GM23338 (cell line): ENCODE measurements around the gene EXOC4. TPM values are rescaled to one million over a fixed set of nuclear protein-coding genes. Genes with fewer than 3 reads are reported as not detected.

Experiments
- ATAC-seq: fragments of 200-7000 bp; cut with Tn5 transposase; 3 replicates; pipeline ENCODE4 v1.9.1; 2020
- DNase-seq: peaks from one replicate; pipeline ENCODE4 v3.0.0-alpha.2; 2015; ENCODE audit warnings: low spot score
- H2AFZ ChIP-seq: fragments of 200-600 bp; sonication (generic); 2 replicates; pipeline ENCODE4 v1.8.0; 2016; ENCODE audit warnings: antibody characterized with exemption, mild to moderate bottlenecking, moderate library complexity
- H3F3A ChIP-seq: fragments of 200-600 bp; sonication (generic); replicated peaks from 2 replicates; pipeline ENCODE4 v1.8.0; 2017; ENCODE audit warnings: antibody characterized with exemption, mixed run types, low read depth
- H3K27ac ChIP-seq: fragments of 200-600 bp; sonication (generic); 2 replicates; pipeline ENCODE4 v1.6.1; 2016; ENCODE audit warnings: low read depth
- H3K27me3 ChIP-seq: fragments of 200-600 bp; sonication (generic); 2 replicates; pipeline ENCODE4 v1.8.0; 2016; ENCODE audit warnings: mild to moderate bottlenecking, mixed run types, moderate library complexity; ENCODE audit not compliant: insufficient read depth
- H3K36me3 ChIP-seq: fragments of 200-600 bp; sonication (generic); 2 replicates; pipeline ENCODE4 v1.8.0; 2016; ENCODE audit warnings: mild to moderate bottlenecking; ENCODE audit not compliant: insufficient read depth
- H3K4me1 ChIP-seq: fragments of 200-600 bp; sonication (generic); 2 replicates; pipeline ENCODE4 v1.8.0; 2016; ENCODE audit warnings: mild to moderate bottlenecking, moderate library complexity; ENCODE audit not compliant: insufficient read depth
- H3K4me2 ChIP-seq: fragments of 200-600 bp; sonication (generic); 2 replicates; pipeline ENCODE4 v1.7.1; 2017; ENCODE audit warnings: mixed run types
- H3K4me3 ChIP-seq: fragments of 200-600 bp; sonication (generic); 2 replicates; pipeline ENCODE4 v1.6.1; 2016; ENCODE audit warnings: mixed run types
- H3K79me2 ChIP-seq: fragments of 200-600 bp; sonication (generic); replicated peaks from 2 replicates; pipeline ENCODE4 v1.8.0; 2017; ENCODE audit warnings: mild to moderate bottlenecking; ENCODE audit not compliant: insufficient read depth
- H3K9me2 ChIP-seq: fragments of 200-600 bp; sonication (generic); 2 replicates; pipeline ENCODE4 v1.8.0; 2017; ENCODE audit not compliant: insufficient read depth
- H4K20me1 ChIP-seq: fragments of 200-600 bp; sonication (generic); replicated peaks from 2 replicates; pipeline ENCODE4 v1.8.0; 2017; ENCODE audit warnings: mild to moderate bottlenecking; ENCODE audit not compliant: insufficient read depth
- H3K27ac Mint-ChIP-seq: 2 replicates; pipeline ENCODE4 v1.8.0; 2020; ENCODE audit warnings: inconsistent platforms, mild to moderate bottlenecking, moderate library complexity, mixed read lengths
- H3K27me3 Mint-ChIP-seq: 3 replicates; pipeline ENCODE4 v1.8.0; 2022; ENCODE audit warnings: low read depth, mild to moderate bottlenecking, moderate library complexity, mixed read lengths, inconsistent platforms; ENCODE audit not compliant: insufficient read depth, poor library complexity
- H3K36me3 Mint-ChIP-seq: 3 replicates; pipeline ENCODE4 v1.8.0; 2021; ENCODE audit warnings: low read depth, mild to moderate bottlenecking, inconsistent platforms, moderate library complexity, mixed read lengths
- H3K4me1 Mint-ChIP-seq: 3 replicates; pipeline ENCODE4 v1.8.0; 2020; ENCODE audit warnings: mild to moderate bottlenecking, inconsistent platforms, mixed read lengths
- H3K4me3 Mint-ChIP-seq: 3 replicates; pipeline ENCODE4 v1.8.0; 2021; ENCODE audit warnings: moderate library complexity, mild to moderate bottlenecking, inconsistent platforms, mixed read lengths
- H3K9me3 Mint-ChIP-seq: 3 replicates; pipeline ENCODE4 v1.8.0; 2020; ENCODE audit warnings: moderate library complexity, mild to moderate bottlenecking, inconsistent platforms, mixed read lengths
- CREB1 ChIP-seq: fragments of 250-450 bp; sonication (Bioruptor Pico); IDR thresholded peaks from 2 replicates; pipeline ENCODE4 v1.5.0; 2020; ENCODE audit warnings: low read depth, mild to moderate bottlenecking, moderate library complexity
- ETS1 ChIP-seq: IDR thresholded peaks from 2 replicates; pipeline ENCODE4 v1.6.1; 2016; ENCODE audit warnings: antibody characterized with exemption
- EZH2 ChIP-seq: fragments of 200-600 bp; sonication (generic); IDR thresholded peaks from one replicate; pipeline ENCODE4 v1.8.0; 2017; ENCODE audit warnings: antibody characterized with exemption, mild to moderate bottlenecking, low read depth; ENCODE audit not compliant: unreplicated experiment
- EZH2phosphoT487 ChIP-seq: fragments of 200-600 bp; sonication (generic); IDR thresholded peaks from one replicate; pipeline ENCODE4 v1.8.1; 2018; ENCODE audit warnings: antibody characterized with exemption; ENCODE audit not compliant: unreplicated experiment
- JUNB ChIP-seq: IDR thresholded peaks from one replicate; pipeline ENCODE4 v1.6.1; 2016; ENCODE audit warnings: antibody characterized with exemption; ENCODE audit not compliant: unreplicated experiment
- NANOG ChIP-seq: IDR thresholded peaks from 2 replicates; pipeline ENCODE4 v1.6.1; 2016; ENCODE audit warnings: antibody characterized with exemption, borderline replicate concordance
- POLR2AphosphoS5 ChIP-seq: IDR thresholded peaks from 2 replicates; pipeline ENCODE4 v1.6.1; 2016; ENCODE audit warnings: antibody characterized with exemption, low read depth
- REST ChIP-seq: IDR thresholded peaks from one replicate; pipeline ENCODE4 v1.6.1; 2018; ENCODE audit warnings: antibody characterized with exemption; ENCODE audit not compliant: unreplicated experiment
- STAT1 ChIP-seq: IDR thresholded peaks from one replicate; pipeline ENCODE4 v1.6.1; 2016; ENCODE audit warnings: antibody characterized with exemption; ENCODE audit not compliant: unreplicated experiment
- ZNF114 ChIP-seq: fragments of 250-450 bp; sonication (Bioruptor Pico); IDR thresholded peaks from 2 replicates; pipeline ENCODE4 v1.5.0; 2020; ENCODE audit warnings: mild to moderate bottlenecking, moderate library complexity
- ZNF331 ChIP-seq: fragments of 250-450 bp; sonication (Bioruptor Pico); IDR thresholded peaks from 2 replicates; pipeline ENCODE4 v1.5.0; 2020; ENCODE audit warnings: low read depth, mild to moderate bottlenecking, moderate library complexity
- polyA plus RNA-seq: library from polyadenylated mRNA; unstranded; fragments of >200 nt; fragmentation: Nextera tagmentation; extraction: Ambion mirVana; gene quantifications from 2 replicates; pipeline ENCODE4 v1.2.1, GENCODE V29; 2016
- total RNA-seq: library from RNA; depleted of rRNA; stranded (reverse); fragments of >200 nt; shearing (Covaris generic); gene quantifications from 2 replicates; pipeline ENCODE4 v1.2.3, GENCODE V29; 2014
- TF ChIP-seq, protein P1 (sequence below), 2 experiments: fragments of 200-600 bp in 1 of 2; sonication (generic) in 1 of 2; conservative IDR thresholded peaks; 2 replicates each; pipeline versions ENCODE4 v1.5.1 to v1.6.1; 2016 to 2017; ENCODE audit warnings: antibody characterized with exemption in 2 of 2, low read depth in 2 of 2, mild to moderate bottlenecking in 2 of 2, moderate library complexity in 1 of 2
- TF ChIP-seq, protein P2 (sequence below): fragments of 250-450 bp; sonication (Bioruptor Pico); IDR thresholded peaks from 2 replicates; pipeline ENCODE4 v1.5.0; 2020; ENCODE audit warnings: mild to moderate bottlenecking, moderate library complexity

EXOC4 gene
- total and polyA plus RNA-seq, 2 experiments from 2014 or later, result 37.5 to 52.7 TPM

GRCh38 chr7:134088199-134088598 lies 835.3 kb downstream of the EXOC4 start:
- no peak overlapping the region for H3K27ac ChIP-seq
- Mint-ChIP-seq H3K36me3 (peaks cover 66% of the 10 kb centered on the region), H3K4me3 (no peak overlapping the region), H3K27me3 (no peaks in the 10 kb centered on the region), H3K27ac (no peak overlapping the region), H3K4me1 (no peaks in the 10 kb centered on the region), H3K9me3 (peaks cover 75% of the 10 kb centered on the region)
- H3K79me2 ChIP-seq, result no peaks in the 10 kb centered on the region
- no peaks in the 10 kb centered on the region for H3K4me1 ChIP-seq
- H2AFZ ChIP-seq, result no peak overlapping the region
- no peak overlapping the region for H3K4me2 ChIP-seq
- no peak for ATAC-seq
- no peaks in the 10 kb centered on the region for H3F3A ChIP-seq
- H3K27me3 ChIP-seq, result no peaks in the 10 kb centered on the region
- TF ChIP-seq EZH2phosphoT487 (no peak), CREB1 (CRISPR knock-in tag) (no peak), NANOG (no peak), EZH2 (no peak), ZNF114 (CRISPR knock-in tag) (no peak), ZNF331 (CRISPR knock-in tag) (no peak), ETS1 (no peak), STAT1 (no peak), POLR2AphosphoS5 (no peak), REST (no peak), JUNB (no peak)
- TF ChIP-seq, protein P1, sequence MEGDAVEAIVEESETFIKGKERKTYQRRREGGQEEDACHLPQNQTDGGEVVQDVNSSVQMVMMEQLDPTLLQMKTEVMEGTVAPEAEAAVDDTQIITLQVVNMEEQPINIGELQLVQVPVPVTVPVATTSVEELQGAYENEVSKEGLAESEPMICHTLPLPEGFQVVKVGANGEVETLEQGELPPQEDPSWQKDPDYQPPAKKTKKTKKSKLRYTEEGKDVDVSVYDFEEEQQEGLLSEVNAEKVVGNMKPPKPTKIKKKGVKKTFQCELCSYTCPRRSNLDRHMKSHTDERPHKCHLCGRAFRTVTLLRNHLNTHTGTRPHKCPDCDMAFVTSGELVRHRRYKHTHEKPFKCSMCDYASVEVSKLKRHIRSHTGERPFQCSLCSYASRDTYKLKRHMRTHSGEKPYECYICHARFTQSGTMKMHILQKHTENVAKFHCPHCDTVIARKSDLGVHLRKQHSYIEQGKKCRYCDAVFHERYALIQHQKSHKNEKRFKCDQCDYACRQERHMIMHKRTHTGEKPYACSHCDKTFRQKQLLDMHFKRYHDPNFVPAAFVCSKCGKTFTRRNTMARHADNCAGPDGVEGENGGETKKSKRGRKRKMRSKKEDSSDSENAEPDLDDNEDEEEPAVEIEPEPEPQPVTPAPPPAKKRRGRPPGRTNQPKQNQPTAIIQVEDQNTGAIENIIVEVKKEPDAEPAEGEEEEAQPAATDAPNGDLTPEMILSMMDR (conservative IDR thresholded peaks at IDR 0.05; ENCODE audit: low read depth in 2 of 2), result no peak
- TF ChIP-seq, protein P2, sequence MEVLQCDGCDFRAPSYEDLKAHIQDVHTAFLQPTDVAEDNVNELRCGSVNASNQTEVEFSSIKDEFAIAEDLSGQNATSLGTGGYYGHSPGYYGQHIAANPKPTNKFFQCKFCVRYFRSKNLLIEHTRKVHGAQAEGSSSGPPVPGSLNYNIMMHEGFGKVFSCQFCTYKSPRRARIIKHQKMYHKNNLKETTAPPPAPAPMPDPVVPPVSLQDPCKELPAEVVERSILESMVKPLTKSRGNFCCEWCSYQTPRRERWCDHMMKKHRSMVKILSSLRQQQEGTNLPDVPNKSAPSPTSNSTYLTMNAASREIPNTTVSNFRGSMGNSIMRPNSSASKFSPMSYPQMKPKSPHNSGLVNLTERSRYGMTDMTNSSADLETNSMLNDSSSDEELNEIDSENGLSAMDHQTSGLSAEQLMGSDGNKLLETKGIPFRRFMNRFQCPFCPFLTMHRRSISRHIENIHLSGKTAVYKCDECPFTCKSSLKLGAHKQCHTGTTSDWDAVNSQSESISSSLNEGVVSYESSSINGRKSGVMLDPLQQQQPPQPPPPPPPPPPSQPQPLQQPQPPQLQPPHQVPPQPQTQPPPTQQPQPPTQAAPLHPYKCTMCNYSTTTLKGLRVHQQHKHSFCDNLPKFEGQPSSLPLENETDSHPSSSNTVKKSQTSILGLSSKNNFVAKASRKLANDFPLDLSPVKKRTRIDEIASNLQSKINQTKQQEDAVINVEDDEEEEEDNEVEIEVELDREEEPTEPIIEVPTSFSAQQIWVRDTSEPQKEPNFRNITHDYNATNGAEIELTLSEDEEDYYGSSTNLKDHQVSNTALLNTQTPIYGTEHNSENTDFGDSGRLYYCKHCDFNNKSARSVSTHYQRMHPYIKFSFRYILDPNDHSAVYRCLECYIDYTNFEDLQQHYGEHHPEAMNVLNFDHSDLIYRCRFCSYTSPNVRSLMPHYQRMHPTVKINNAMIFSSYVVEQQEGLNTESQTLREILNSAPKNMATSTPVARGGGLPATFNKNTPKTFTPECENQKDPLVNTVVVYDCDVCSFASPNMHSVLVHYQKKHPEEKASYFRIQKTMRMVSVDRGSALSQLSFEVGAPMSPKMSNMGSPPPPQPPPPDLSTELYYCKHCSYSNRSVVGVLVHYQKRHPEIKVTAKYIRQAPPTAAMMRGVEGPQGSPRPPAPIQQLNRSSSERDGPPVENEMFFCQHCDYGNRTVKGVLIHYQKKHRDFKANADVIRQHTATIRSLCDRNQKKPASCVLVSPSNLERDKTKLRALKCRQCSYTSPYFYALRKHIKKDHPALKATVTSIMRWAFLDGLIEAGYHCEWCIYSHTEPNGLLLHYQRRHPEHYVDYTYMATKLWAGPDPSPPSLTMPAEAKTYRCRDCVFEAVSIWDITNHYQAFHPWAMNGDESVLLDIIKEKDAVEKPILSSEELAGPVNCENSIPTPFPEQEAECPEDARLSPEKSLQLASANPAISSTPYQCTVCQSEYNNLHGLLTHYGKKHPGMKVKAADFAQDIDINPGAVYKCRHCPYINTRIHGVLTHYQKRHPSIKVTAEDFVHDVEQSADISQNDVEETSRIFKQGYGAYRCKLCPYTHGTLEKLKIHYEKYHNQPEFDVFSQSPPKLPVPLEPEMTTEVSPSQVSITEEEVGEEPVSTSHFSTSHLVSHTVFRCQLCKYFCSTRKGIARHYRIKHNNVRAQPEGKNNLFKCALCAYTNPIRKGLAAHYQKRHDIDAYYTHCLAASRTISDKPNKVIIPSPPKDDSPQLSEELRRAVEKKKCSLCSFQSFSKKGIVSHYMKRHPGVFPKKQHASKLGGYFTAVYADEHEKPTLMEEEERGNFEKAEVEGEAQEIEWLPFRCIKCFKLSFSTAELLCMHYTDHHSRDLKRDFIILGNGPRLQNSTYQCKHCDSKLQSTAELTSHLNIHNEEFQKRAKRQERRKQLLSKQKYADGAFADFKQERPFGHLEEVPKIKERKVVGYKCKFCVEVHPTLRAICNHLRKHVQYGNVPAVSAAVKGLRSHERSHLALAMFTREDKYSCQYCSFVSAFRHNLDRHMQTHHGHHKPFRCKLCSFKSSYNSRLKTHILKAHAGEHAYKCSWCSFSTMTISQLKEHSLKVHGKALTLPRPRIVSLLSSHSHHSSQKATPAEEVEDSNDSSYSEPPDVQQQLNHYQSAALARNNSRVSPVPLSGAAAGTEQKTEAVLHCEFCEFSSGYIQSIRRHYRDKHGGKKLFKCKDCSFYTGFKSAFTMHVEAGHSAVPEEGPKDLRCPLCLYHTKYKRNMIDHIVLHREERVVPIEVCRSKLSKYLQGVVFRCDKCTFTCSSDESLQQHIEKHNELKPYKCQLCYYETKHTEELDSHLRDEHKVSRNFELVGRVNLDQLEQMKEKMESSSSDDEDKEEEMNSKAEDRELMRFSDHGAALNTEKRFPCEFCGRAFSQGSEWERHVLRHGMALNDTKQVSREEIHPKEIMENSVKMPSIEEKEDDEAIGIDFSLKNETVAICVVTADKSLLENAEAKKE (CRISPR knock-in tag), result no peak
- H3K4me3 ChIP-seq, result no peak overlapping the region
- DNase-seq, result no peak
- peaks cover 13% of the 10 kb centered on the region for H3K9me2 ChIP-seq
- no peaks in the 10 kb centered on the region for H4K20me1 ChIP-seq
- H3K36me3 ChIP-seq, result peaks cover 41% of the 10 kb centered on the region
